HG03575 (cell line): ENCODE results near the gene PNLIPRP2.

ENCODE experiments used
- ATAC-seq: cut with Tn5 transposase; IDR thresholded peaks from one replicate; pipeline ENCODE4 v1.9.1; 2021; ENCODE audit not compliant: unreplicated experiment, insufficient number of reproducible peaks, low FRiP score; ENCODE audit errors: extremely low read depth

Gene PNLIPRP2

DNA sequence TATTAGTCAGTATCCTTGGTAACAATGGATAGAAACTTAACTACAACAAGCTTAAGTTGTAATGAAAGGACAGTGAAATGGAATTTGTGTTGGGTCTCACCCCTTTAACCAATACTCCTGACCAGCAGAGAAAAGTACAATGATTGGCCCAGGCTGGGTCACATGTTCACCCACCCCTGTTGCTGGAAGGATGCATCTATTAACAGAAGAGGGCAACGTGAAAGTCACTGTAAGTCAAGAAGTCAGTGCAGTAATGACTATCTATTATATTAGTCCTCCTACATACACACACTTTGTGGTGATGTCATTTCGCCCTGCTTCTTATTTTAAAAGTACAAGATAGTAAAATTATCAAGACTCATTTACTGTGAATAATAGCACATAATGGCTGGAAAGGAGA, 16.2 kb downstream of the PNLIPRP2 start:
- ATAC-seq = no peak

DNA sequence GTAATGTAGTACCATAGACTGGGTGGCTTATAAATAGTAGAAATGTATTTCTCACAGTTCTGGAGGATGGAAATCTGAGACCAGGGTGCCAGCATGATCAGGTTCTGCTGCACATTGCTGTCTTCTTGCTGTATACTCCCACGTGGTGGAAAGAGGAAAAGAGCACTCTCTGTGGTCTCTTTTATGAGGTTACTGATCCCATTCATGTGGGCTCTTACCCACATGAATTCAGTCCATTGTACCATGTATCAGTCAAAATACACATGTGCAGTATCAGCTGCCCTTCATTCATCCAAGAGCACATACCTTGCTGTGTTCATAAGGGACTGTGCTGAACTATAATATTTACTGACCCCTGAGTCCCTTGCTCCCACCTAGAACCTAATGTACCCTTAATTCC, 17.1 kb downstream of the PNLIPRP2 start:
- no peak for ATAC-seq

DNA sequence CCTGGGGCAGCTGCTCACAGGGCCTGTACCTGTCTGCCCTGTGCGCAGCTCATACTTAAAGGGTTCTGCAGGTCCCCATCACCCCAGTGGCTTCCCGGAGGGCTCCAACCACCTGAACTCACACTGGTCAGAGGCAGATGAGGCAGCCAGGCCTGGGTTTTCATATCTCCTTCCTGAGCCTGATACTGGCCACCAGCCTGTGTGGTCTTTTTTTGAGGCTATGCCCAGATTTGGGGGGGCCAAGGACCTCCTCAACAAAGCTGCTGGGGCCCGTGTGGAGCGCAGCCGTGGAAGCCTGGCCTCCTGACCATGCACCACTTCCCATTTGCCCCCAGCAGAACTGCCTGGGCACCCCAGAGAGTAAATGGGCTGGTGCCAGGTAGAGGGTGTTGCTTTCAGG, 25.7 kb downstream of the PNLIPRP2 start:
- ATAC-seq = no peak

DNA sequence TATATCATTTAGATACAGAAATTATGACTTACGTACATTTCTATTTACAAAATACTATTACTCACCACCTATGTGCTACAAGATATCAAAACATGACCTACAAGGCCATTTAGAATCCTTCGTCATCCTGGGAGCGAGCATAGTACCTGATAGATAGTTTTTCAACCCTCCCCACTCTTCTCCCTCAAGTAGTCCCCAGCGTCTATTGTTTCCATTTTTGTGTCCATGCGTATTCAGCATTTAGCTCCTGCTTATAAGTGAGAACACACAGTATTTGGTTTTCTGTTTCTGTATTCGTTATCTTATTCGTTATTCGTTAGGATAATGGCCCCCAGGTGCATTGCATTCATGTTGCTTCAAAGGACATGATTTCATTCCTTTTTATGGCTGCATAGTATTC, 28.1 kb downstream of the PNLIPRP2 start:
- ATAC-seq = no peak

DNA sequence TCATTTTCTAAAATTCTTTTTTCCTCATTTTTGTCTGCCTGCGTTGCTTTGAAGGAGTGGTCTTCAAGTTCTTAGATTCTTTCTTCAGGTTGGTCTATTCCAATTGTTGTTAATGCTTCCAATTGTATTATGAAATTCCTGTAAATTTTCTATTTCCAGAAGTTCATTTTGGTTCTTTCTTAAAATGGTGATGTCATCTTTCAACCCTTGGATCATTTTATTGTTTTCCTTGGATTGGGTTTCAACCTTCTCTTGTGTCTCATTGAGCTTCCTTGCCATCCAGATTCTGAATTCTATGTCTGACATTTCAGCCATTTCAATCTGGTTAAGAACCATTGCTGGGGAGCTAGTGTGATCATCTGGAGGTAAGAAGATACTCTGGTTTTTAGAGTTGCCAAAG, 33.1 kb downstream of the PNLIPRP2 start:
- ATAC-seq = no peak

DNA sequence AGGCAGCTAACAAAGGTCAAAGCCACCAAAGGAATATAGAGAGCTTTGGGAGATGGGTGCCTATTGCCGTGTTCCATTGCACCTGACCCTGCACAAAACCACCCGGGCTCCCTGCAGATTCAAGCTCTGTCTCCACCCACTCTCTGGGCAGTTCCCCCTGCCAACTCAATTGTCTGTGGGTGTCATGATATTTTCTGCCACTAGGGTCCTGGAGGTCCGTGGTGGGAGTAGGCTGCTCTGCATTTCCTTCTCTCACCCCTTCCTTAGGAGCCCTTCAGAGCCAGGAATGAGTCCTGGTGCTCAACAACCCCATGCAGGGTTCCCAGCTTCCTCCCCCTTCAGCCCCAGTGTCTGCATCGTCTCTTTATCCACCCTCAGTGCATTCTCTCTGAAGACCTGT, 34.1 kb downstream of the PNLIPRP2 start:
- no peak for ATAC-seq

DNA sequence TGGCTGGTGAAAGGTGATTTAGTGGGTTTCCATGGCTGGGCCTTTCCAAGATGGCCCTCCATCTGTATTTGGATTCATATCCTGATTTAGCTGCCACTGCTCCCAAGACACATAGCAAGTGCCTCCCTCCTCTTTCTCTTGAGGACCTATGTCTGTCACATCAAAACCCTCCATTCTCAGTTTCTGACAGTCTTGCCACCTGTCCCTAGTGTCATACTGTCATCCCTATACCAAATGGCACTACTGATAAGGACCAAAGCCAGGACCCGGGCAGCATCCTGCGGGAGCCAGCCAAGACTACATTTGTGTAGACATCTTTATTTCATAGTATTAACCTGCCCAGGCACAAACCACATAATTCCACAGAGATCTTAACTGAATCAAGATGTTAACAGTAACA, 34.8 kb downstream of the PNLIPRP2 start:
- ATAC-seq = no peak

DNA sequence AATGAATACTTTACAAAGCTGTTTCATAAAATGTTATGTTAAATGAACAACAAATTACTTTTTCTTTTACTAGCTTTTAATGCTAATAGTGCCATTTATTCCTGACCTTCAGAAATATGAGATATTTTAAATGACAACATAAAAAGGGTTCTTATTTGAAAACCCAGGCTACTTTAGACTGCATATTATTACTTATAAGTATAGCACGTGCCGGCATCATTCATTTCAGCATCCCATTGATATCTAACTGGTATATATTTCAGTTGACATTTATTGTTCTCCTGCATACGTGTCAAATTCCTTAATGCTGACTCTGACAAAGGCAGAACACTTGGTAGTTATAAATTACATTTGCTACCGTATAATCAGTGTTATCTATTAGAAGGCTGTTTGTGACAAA, 35.3 kb downstream of the PNLIPRP2 start:
- ATAC-seq = no peak

DNA sequence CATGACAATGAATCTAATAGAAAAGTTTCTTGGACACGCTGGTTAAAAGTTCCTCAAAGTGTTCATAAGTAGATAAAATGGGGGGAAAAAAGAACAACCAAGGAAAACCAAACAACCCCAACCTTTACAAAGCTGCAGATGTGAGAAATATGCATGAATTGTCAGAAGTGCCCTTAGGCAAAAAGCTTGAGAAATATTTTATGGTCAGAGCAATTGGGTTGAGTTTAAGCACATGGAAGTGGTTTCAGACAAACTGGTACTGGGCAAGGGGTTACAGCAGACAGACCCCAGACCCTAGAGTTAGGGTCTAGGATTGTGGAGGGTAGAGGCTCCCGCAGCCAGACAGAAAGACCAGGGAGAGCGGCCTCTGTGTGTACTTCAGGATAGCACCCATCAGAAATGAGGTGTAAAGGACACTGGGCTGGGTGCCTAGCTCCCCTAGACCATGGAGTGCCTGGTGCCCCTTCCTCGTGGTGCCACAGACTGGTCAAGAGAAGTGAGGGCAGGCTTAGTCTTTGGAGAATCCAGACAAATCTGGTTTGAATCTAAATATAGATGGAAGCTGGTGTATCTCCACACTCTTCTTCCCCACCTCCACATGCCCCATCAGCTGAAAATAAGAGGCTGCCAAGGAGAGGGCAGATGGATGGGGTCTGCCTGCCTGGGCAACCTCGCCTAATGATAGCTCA, 37.3 kb downstream of the PNLIPRP2 start:
- ATAC-seq = no peak

DNA sequence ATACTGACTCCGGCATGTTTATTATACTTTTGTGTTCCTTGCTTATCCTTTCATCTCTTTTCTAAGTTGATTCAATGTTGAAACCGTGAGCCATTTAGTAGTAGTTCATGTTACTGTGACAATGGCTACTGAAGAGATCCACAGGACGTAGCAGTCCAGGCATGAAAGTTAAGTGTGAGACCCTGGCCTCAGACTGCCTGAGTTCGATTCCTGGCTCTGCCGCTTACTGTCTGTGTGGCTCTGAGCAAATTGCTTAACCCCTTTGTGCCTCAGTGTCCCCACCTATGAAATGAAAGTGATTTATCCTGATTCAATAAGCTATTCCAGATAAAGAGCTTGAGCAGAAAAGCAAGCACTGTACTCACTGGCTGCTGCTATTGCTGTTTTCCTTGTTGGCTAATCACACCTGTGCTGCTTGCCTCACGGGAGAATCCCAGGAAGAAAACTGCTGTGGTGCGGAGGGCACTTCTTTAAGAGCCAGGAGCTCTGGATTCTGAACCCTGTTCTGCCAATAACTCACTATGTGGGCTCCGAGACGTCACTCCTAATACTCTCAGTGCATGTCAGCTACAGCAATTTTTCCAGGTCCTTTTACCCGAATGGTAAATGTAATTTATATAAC, 38.4 kb downstream of the PNLIPRP2 start:
- ATAC-seq = no peak

DNA sequence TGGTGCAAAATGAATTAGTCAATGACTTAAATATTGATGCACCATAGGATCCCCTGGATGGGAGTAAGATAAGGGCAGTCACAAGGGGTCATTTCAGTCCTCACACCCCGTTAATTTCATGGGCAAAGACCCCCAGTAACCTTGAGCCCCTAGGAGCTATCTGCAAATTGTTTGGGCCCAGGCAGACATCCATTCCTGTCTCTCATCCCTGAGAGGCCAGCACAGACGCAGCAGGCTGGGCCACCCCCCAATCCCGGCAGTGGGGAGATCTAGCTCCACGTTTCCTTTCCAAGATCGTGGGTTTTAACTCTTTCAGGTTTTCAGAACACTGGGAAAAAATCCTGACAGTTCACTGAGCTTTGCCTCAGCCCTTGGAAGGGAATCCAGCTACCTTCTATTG, 40.1 kb downstream of the PNLIPRP2 start:
- no peak for ATAC-seq

DNA sequence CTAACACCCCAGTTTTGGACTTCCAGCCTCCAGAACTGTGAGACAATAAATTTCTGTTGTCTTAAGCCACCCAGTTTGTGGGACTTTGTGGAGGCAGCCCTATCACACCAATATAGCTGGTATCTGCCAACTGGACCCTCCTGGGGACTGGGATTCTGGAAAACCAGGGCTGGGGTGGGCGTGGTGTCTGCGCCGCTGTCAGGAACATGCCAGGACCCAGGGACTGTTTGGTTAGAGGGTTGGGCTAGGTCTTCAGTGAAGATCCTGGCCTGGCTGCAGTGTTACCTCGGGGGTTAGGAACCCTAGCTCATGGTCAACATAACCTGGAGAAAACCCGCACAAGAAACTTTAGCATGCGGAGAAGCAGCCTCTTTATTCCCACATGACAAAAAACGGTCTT, 42.6 kb downstream of the PNLIPRP2 start:
- ATAC-seq = no peak

DNA sequence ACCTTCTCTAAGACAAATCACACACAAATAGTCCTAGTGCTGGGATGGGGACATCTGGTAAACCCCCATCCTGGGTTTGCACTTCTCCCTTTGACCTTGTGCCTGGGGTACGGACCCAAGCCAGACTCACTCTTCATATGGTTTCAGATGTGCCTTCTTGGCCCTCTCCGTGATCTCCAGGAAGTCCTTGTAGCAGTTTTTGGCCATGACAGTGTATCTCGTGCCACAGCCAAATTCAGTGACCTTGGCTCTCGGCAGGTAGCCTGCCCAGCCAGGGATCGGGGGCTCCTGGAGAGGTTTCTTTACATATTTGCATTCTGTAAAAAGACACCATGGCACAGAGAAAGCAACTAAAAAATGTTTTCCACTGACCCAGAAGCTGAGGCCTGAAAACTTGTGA, 43.9 kb downstream of the PNLIPRP2 start:
- no peak for ATAC-seq

DNA sequence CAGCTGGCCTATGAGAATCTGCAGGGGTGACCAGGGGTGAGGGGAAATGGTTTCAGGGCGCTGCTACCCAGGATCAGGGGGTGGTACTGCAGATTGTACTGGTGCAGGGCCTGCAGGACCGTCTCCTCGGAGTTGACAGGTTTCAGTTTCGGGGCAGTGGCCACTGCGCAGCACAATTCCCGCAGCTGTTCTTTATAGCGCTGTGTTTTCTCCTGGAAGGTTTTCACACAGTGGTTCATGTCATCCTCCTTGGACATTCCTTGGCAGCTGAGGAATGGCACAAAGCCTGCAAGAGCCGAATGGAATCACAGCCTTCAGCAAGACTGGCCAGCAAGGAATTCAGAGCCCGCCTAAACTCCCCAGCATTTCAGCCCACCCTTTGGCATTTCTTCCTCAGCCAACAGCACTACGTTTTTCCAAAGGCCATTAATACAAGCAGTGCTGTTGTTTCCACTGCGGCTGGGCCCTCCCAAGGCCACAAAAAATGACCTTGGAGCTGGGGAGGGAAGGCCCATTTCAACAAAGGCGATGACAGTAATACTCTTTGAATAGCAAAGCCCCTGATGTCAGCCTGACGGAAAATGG, 44.9 kb downstream of the PNLIPRP2 start:
- no peak for ATAC-seq

DNA sequence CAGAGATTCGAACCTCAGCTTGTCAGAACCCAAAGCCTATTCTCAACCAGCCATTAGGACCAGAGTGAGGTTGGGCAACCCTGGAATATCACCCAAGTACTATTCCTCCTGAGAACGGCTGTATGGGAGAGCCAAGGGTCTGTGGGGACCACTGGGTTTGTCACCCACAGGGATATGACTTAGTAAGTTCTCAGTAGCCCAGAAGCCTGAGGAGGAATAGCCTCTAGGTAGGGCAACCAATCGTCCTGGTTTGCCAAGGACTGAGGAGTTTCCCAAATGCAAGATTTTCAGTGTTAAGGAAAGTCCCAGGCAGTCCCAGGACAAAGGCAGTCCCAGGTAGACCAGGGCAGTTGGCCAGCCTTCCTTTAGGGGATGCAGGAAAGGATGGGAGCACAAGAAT, 46.7 kb downstream of the PNLIPRP2 start:
- ATAC-seq = no peak

DNA sequence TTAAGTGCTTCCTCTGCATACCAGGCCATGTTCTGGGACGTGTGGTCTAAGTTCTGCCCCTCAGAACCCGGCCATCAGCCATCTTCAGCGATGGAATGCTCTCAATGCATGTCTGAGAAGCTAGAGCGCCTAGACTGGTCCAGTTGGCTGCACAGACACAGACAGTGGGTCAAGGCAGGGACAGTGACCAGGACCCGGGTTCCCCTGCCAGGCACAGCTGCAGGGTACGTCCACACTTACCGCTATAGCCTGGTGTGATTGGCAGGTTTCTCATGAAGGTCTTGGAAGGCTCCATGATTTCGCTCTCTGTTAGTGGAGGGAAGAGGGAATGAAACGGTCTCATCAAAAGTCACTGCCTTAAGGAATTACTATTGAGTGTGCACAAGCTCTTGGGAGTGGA, 47.3 kb downstream of the PNLIPRP2 start:
- ATAC-seq = no peak

DNA sequence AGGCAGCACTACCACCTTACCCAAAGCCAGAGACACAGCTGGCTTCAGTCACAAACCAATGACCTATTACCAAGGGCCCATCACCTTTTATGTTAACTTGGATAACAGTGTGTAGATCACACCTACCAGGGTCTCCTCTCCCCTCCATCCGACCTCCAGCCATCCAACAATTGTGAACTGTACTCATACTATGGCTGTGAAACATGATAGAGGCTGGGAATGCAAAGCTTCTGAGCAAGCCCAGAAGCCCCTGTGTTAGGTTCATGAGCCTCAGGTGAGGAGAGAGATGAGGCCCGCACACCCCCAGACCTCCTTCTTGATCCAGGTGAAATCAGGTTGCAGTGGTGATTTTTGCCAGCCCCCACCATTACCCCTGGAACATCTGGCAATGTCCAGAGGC, 47.7 kb downstream of the PNLIPRP2 start:
- ATAC-seq = no peak

DNA sequence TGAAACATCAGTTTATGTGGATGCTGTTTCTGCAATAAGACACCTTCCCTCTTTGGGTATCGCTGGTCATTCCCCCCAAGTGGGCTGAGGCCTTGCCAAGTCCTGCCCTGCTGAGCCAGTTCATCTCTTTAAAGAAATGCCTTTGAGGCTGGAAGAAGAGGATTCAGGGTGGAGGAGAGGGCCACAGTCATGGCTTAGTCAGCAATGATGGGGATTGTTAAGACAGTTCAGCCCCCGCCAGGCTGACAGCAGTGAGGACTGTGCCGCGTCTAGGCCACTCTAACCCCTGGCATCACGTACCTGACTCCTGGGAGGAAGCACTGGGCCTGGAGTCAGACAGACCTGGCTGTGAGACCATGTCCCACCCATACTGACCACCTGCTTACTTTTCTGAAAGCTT, 48.3 kb downstream of the PNLIPRP2 start:
- no peak for ATAC-seq

DNA sequence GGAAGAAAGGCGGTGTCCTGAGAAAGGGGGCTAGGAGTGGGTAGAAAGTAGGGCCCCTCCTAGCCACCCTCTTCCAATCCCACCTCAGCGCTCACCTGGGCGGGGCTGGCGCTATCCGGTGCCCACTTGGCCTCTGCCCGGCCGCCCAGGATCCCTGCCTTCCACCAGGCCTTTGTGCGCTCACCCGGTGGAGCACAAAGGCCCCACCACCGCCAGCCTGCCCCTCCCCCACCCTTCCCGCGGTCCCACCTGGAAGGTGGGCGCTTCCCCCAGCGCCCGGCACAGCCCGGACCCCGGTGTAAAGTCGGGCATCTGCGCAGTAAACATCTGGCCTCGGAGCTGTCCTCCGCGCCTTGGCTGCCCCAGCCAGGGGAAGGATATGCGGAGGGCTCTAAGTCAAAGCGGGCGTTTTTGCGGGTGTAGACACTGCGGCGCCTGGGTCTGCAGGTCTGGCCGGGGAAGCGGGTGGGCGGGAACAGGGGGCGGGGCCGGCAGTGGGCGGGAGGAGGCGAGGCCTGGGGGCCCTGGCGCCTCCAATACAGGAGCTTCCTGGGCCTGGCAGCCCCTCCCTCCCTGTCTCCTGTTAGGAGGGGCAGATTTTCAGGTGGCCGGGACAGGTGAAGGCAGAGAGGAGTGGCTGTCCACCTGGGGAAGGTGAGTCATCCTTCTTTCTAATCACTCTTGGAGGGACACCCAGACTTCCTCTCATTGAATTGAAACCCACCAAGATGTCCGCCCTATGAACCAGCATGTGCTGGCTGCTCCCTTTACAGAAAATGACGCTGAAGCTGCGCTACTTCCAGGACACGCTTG, 49.3 kb downstream of the PNLIPRP2 start:
- no peak for ATAC-seq

DNA sequence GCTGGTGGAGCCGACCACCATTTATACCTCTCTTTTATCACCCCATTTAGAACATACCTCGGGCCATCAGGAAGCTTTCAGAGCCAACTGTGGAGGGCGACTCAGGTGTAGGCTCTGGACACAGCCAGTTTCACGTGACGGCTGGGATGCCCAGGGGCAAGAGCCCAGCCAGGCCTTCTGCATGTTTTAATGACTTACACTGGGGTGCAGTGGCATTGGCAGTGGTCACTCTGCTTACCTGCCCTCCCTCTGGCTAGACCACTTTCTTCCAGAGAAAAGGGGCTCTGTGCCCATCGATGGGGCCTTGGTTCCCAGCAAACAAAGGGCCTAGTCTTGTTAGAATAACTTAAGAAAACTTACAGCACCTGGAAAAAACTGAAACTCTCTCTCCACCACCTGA, 50.0 kb downstream of the PNLIPRP2 start:
- no peak for ATAC-seq
